GM20431 (cell line): ENCODE measurements around the gene ZNF485.
"Not testable (repeated sequence)": the region's sequence is repeated elsewhere in the genome, so short reads cannot be mapped to it uniquely, and the experiment has no call there.

Experiments used
- in situ Hi-C: fragments of 300-500 bp; cut with MseI, MboI; formaldehyde crosslinking; loops from one replicate; pipeline ENCODE4 v1.15.0; 2020; ENCODE audit warnings: low sequenced_read_pairs; ENCODE audit not compliant: unreplicated experiment

The ZNF485 gene

DNA sequence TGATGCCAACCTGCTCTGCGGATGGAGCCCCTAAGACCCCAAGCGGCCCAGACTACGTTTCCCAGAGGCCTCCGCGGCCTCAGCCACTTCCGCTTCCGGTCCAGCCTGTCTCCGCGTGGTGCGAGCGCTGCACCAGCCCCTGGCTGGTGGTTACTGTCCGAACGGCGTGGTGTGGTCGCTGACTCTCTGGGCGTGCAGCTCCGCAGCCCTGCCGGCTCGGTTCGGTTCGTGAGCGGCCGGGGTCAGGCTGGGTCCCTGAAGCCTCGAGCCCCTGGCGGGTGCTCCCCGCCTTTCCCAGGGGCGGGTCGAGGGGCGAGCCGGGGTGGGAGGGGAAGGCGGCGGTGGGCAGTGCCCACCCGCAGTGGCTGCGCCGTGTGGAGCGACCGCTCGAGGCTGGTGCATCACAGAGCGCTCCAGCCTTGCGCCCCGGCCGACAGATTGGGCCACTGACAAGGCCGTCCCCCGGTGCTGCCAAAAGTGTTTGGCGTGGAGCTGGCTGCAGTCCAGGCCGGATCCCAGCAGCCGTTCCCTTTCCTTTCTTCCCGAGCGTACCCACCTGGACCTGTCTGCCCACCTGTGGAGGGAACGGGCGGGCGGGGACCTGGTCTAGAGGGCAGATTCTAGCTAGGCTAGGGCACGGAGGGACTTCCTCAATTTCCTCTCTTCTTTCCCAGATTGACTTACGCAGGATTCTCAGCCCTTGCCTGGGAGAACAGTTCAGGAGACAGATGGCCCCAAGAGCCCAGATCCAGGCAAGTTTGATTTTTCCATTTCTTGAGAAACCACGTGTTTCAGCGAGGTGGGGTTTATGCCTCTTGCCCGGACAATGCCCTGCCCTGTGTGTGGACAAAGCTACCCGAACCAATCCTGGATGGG is at the start of gene ZNF485:
Gene ZNF485 (plus strand): TSS at position 116 of the 876 bp plus-strand sequence. CDS start 613 bp downstream, at position 729.
- in situ Hi-C loops: no loop called here

DNA sequence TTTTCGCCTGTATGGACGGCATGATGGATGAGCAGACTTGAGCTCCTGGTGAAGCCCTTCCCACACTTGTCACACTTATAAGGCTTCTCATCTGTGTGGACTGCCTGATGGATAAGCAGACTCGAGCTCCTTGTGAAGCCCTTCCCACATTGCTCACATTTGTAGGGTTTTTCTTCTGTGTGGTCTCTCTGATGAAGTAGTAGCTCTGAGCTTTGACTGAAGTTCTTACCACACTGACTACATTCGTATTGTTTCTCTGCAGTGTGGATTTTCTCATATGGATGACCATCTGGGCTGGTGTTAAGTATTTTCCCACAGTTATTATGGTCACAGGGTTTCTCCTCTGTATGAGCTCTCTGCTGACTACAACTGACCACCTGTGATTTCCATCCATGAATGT is 49.0 kb upstream of the ZNF485 start:
- in situ Hi-C loops: no loop called here

DNA sequence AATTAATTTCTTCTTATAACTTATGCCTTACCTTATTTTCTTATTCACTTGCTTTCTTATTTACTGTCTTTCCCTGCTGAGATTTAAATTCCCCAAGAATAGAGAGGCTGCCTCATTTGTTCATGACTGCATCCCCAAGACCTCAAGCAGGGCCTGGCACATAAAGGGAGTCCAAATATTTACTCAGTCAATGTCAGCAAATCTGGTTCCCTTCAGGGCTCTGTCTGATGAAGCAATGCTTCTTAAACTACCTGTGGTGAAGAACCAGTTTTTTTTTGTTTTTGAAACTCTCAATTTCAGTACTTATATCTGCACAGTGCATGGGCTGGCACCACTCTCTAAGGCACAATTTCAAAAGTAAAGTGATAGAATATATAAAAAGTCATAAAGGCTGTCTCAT is 36.6 kb upstream of the ZNF485 start:
- in situ Hi-C loops: no loop called here

DNA sequence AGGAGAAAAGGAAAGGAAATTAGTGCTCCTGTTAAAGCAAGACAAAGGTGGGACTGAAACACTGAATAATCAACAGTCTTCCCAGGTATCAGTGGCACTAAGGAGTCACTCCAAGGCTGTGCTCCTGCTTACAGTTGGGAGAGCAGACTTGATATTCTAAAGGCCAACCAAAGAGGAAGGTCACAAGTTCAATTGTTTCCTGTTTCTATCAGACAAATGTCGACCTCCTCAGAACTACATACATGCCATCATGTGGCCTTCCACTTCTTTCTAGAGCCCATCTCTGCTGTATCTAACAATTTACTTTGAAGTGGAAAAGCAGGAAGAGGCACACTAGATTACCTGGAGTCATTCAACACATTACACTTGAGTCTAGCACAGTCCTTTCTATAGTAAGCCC is 35.3 kb upstream of the ZNF485 start:
- in situ Hi-C loops: no loop called here

DNA sequence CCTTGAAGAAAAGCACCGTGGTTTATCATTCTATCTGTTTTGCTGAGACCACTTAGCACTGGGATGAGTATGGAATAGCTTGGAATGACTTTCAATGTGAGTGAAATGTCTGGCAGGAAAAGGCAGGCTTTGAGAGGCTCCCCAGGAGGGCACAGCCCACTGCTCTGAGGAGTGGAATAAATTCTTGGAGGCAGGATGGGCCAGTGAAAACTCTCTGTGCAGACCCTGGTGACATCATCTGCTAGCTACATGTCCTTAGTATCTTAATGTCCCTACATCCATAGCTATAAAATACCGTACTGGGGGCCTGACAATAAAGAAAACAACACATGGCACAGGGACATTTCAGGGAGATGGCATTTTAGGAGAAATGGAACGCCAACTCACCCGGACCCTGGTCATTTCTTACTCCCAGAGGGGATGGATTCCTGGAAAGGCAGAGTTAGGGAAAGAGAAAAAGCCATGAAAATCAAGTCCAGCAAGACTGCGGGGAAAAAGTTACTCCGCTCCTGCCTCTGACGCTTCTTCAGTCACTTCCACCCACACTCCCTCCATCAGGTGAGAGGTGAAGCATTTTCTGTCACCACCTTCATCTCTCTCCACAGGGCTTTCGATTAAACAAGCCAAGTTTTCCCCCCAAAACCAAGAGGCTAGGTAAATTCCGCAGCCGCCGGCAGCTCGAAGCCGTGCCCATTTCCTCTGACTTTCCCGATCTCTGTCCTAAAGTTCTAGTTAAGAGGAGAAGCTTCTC is 32.8 kb upstream of the ZNF485 start:
- in situ Hi-C loops: no loop called here

DNA sequence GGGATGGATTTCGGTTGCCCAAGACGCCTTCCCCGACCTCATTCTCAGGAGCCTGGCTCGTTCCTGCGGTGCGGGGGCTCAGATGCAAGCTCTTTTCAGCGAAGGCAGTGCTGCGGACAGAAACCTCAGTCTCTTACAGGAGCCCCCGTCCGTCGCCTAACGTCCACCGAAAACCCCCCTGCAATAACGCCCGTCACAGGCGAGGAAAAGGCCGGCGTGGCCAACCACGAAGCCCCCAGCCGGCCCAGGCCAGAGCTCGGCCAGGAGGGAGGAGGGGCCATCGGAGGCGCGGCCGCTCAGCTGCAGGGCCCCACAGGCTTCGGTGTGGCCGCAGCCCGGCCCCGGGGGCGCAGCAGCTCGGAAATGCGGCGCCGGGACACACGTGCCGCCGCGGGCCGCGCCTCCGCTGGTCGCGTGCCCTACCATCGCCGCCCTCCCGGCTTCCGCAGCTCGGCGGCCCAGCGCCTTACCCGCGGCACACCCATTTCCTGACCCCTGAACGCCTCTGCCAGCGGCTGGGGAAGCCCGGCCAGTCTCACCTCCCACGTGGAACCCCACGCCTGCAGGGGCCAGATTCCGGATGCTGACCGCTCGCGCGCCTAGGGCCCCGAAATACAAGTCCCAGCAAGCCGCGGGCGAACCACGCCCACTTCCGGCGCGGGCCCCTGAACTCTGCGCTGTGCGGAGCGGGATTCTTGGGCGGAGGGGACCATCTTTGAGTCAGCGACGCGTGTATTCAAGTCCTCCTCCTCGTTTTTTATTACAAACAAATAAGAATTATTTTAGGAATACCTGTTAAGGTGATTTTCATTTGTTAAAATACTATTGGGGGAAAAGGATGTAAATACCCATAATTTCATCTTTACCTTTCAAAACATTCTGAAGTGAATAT is 32.0 kb upstream of the ZNF485 start, which contains the start of gene ZNF239:
Gene ZNF239 (minus strand): TSS at position 616 of the 892 bp plus-strand sequence. CDS start 16,537 bp downstream, outside the sequence.
- in situ Hi-C loops: no loop called here

DNA sequence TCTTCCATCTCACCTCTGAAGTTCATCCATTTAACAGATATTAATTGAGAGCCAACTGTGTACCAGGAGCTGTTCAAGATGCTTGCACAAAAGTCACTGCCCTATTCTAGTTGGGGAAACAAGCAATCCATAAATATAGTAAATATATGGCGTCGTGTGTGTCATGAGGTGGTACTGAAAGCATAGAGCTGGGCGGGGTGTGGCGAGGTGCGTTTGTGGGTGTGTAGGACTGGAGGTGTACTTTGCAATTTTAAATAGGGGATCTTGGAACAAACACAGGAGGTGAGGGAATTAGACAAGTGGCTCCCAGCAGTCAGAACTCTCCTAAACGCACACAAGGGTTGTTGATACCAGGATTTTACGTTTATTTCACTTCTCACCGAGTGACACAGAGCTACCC is 31.3 kb upstream of the ZNF485 start:
- in situ Hi-C loops: no loop called here

DNA sequence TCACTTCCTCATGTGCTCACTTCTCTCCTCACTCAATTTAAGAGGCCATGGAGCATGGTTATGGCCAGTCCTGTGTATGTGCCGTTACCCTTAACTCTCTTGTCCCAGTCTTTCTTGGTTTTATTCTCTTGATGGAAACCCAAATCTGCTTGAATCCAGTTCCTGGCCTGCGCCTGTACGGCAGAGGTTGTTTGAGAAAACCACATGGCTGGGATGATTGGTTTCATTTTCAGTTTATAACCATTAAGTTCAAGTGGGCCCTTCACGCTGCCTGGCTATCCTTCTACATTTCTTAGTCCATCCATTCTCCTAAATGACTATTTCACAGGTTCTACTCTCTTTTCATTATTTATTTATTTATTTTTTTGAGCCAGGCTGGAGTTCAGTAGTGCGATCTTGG is 30.2 kb upstream of the ZNF485 start:
- in situ Hi-C loops: no loop called here

DNA sequence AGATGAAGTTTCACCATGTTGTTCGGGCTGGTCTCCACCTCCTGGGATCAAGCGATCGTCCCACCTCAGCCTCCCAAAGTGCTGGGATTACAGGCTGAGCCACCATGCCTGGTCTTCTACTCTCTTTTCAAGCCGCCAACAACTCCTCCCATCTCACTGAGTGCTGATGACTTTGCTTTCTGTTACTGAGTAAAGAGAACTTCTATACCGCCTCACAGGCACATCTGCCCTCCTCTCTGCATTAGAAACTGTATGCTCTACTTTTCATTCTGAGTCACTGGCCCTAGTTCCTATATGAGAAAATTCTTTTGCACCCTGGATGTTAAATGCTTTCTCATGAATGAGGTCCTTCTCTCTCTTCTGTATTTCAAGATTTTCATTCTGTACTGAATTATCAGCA is 29.7 kb upstream of the ZNF485 start:
- in situ Hi-C loops: no loop called here

DNA sequence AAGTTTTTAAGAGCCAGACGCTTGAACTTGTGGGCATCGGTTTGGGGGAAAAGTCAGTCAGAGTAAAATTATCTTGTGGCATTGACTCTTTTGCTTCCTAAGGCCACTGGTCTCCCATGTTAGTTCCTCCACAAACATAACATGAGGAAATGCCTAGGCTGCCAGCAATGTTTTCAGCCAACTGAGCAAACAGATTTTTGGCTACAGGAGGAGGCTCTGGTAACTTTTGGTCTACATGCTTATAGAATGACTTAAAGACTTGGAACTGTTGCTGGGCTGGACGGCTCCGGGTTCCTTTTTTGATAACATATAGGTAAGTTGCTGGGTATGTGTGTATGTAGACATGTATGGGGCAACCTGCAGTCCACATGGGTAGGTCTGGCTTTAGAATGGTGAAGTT is 22.2 kb upstream of the ZNF485 start:
- in situ Hi-C loops: no loop called here

DNA sequence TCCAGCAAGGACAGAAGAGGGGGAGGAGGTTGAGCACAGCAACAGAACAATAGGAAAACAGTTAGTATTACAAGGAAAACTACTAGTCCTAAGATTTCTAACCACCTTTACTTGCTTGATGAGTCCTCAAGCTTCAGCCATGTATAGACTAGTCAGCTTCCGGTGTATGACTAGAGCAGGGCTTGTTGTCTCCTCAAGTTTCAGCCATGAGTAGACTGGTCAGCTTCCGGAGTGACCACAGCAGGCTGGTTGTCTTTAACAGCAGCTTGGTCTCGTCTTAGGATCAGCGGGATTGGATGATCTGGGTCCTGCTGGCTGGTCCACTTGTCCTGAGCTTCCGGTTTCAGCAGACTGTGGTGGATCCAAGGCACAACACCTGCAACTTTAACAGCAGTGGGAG is 21.2 kb upstream of the ZNF485 start:
- in situ Hi-C loops: no loop called here

DNA sequence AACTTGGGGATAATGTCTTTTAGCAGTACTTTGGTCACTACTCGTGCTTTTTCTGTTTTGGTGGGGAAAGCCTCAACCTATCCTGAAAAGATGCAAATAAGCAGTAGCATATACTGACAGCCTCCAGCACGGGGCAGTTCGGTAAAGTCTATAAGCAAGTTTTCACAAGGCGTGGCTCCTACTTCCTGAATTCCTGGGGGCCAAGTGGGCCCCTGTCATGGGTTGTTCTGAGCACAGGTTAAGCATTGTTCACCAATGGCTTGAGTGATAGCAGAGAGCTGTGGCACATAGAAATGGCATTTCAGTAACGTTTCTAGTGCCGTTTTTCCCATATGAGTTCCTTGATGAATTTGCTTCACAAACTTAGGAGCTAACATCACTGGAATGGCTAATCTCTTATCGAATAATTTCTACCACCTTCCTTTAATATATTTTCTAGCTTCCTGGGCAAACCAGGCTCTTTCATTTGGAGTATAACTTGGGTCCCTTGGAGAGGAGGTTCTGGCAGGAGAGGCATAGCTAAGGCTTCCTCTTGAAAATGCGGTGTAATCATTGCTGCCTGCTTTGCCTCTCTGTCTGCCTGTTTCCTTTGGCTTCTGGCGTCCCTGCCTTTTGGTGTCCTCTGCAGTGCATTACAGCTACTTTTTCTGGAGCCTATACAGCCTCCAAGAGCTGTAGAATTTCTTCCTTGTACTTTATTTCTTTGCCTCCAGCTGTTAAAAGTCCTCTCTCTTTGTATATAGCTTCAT is 20.1 kb upstream of the ZNF485 start:
- in situ Hi-C loops: no loop called here

DNA sequence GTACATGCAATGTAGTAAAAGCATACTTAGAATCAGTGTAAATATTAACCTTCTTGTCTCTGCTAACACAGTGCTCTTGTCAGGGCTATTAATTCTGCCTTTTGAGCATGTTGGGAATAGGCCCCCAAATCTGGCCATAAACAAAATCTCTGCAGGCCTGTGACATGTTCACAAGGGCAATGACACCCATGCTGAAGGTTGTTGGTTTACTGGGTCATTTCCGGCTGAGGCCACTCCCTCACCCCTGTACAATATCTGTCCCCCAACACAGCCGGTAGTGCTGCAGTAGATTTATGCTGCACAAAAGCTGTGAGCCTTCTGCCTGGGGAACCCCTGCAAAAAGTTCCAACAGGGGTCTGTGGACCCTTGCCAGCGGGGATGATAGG is 19.5 kb upstream of the ZNF485 start:
- in situ Hi-C loops: not testable (repeated sequence)

DNA sequence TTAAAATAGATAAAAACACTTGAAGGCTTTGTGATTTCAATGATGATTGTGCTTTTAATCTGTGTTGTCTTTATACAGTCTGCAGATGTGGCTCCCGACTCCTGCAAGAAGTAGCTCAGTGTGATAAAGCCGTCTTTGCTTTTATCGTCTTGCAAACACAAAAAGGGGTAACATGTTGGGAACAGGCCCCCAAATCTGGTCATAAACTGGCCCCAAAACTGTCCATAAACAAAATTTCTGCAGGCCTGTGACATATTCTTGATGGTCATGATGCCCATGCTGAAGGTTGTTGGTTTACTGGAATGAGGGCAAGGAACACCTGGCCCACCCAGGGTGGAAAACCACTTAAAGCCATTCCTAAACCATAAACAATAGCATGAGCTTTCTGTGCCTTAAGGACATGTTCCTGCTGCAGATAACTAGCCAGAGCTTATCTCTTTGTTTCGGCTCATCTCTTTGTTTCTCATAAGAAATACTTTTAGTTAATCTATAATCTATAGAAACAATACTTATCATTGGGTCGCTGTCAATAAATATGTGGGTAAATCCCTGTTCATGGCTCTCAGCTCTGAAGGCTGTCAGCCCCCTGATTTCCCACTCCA is 14.8 kb upstream of the ZNF485 start:
- in situ Hi-C loops: no loop called here

DNA sequence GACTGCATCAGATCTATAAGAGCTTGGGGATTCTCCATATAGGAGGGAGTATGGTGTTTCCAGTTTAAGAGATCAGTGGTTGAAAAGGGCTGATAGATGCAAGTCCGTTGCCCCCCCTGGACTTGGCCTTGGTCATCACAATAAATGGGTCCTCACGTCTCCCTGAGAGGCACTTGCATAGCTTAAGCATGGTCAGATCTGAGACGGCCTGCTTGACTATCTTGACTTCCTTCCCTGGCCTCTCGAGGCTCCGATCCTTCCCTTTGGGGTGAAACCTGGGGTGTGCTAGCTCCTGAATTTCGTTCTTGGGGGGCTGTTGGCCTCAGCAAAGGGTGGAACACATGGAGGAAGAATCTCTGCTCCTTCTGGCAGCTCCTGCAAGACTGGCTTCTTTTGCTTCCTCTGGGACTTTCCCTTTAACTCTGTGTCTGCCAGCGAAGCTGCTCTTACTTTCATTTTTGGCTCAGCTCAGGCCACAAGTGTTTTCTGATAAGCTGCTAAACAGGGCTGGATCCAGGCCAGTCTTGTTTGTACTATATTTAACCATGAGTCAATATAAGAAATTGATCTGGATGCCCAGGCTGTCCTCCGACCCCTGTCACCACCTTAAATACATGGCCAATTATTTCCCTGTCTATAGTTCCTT is 11.2 kb upstream of the ZNF485 start:
- in situ Hi-C loops: no loop called here

DNA sequence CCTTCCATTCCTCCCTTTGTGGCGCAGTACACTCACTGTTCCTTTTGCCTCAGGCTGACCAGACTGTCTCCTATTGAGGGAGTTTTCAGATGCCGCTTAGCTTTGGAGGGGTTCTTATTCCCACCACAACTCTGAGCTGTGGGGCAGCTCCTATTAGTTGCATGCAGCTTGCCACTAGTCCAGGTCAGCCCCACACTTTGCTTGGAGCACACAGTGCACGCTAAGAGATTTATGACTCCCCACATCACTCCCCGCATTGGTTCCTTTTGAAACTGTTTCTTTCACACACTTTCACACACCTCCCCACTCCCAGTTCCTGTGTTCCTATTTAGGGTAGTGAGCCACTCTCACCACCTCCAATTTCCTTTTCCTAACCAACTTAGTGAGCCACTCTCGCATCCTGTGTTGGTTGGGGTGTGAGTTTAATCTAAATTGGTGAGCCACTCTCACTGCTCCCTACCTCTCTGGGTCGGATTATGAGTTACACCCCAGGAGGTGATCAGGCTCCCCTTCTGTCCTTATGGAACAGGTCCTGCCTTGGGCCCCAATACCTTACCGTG is 10.4 kb upstream of the ZNF485 start:
- in situ Hi-C loops: no loop called here

DNA sequence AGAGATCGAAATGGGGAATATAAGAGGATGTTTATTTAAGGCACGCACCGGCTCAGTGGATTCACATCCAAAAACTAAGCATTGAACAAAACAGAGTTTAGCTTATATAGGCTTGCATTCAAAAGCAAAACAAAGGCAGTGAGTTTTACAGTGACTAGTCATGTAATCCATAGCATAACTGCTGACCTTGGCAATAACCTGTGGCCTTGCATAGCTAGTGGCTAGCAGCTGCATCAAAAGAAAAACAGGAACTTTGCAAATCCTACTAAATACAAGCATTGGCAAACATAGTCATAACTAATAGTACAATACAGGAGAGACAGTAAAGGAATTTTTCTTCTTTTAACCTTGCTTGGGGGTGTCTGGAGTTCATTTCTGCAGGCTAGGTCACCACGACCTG is 9.7 kb upstream of the ZNF485 start:
- in situ Hi-C loops: no loop called here

DNA sequence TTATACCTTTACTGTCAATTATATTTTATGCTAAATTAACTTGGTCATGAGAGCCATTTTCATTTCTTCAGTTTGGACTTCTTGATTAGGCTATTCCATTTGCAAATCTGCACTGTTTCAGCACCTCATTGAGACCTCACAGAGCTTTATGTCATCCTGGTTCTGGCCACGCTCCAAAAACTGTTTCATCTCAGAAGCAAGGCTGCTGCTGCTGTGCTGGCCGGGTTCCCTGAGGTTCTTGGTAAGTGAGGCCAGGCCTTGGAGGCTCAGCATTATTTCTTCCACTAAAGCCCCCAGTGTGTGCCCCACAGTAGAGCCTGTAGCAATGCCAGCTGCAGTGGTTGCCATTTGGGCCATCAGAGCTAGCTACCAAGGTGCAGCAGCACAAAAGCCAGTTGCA is 7.8 kb upstream of the ZNF485 start:
- in situ Hi-C loops: no loop called here
